ENCODE results near the gene TMEM51.

DNA sequence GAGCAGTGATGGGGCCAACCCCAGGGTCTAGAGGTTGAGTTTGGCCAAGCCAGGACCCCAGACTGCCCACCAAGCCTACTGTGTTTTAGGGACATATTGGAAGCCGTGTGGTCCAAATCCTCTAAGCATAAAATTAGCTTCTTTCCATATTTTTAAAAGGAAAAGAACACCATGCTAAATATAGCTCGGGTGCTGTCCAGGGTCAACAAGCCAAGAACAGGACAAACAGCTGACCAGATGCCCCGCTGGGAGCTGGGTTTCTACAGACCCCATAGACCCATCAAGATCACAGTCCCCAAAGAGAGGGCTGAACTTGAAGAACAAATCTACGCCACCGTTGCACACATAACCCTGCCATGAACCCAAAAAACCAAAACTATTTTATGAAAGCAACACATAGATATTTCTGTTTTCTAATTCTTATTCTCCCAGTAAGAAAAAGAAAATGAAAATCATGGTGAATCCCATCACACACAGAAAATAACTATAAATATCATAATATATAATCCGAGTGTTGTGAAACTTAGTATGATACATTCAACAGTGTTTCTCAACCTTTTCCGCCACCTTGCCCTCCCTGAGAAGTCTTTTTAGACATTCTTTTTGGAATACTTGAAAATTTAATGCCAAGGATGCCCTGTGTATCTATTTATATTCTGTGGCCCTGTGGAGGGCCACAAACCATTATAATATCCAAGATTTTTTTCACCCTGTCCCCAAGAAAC, 57.3 kb downstream of the TMEM51 start:
- no peak for TF ChIP-seq EZH2 (IDR thresholded peaks at IDR 0.05; ENCODE audit: borderline replicate concordance, insufficient read depth, low read depth, low read length, poor library complexity, severe bottlenecking)
- TF ChIP-seq, protein P1, sequence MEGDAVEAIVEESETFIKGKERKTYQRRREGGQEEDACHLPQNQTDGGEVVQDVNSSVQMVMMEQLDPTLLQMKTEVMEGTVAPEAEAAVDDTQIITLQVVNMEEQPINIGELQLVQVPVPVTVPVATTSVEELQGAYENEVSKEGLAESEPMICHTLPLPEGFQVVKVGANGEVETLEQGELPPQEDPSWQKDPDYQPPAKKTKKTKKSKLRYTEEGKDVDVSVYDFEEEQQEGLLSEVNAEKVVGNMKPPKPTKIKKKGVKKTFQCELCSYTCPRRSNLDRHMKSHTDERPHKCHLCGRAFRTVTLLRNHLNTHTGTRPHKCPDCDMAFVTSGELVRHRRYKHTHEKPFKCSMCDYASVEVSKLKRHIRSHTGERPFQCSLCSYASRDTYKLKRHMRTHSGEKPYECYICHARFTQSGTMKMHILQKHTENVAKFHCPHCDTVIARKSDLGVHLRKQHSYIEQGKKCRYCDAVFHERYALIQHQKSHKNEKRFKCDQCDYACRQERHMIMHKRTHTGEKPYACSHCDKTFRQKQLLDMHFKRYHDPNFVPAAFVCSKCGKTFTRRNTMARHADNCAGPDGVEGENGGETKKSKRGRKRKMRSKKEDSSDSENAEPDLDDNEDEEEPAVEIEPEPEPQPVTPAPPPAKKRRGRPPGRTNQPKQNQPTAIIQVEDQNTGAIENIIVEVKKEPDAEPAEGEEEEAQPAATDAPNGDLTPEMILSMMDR (IDR thresholded peaks at IDR 0.05) = no peak
